Spinal cord (tissue), 4 donors: ENCODE results near the gene USP13. TPM values are rescaled to one million over a fixed set of nuclear protein-coding genes. Genes with fewer than 3 reads are reported as not detected.

ENCODE experiments used
- polyA plus RNA-seq, 2 donors: library from polyadenylated mRNA; unstranded; fragments of 120-200 nt; gene quantifications; one replicate each; pipeline ENCODE4 v1.2.1, GENCODE V29; 2013; ENCODE audit not compliant: insufficient read length in 2 of 2
- small RNA-seq: library from RNA; depleted of rRNA; stranded (forward); fragments of <200 nt; gene quantifications from one replicate; pipeline ENCODE3, GENCODE V24; 2014; ENCODE audit warnings: low replicate concordance
- total RNA-seq, 2 donors: library from RNA; depleted of rRNA in 1 of 2; stranded (reverse); fragments of 120-200 nt in 1 of 2; fragments of >200 nt in 1 of 2; gene quantifications; one replicate each; pipeline versions ENCODE4 v1.2.3 to v1.2.4, GENCODE V29; 2013 to 2014

USP13 gene
- total and polyA plus RNA-seq, 4 donors = 10.4 to 14.4 (median 13.7) TPM

Small RNA genes lying within 50 kb of the gene (small RNA-seq; reads per million reads assigned to genes)
- not detected for gene RF01210

Other genes with a start within 250 kb of the USP13 start
- 100 to 1,000 TPM in 1 of 2 donors, 10 to 100 TPM in 1; 65.9 to 133 TPM for gene GNB4, start 201.6 kb upstream of the USP13 start, total RNA-seq
- gene GNB4, start 201.6 kb upstream of the USP13 start, polyA plus RNA-seq = 10 to 100 TPM; 59.0 to 80.9 TPM
- gene ACTL6A, start 90.1 kb upstream of the USP13 start, total RNA-seq = 10 to 100 TPM; 29.8 to 46.2 TPM
- gene ACTL6A, start 90.1 kb upstream of the USP13 start, polyA plus RNA-seq = 10 to 100 TPM; 34.9 to 38.1 TPM
- 10 to 100 TPM; 42.4 to 43.5 TPM for gene MRPL47, start 48.4 kb upstream of the USP13 start, total RNA-seq
- gene MRPL47, start 48.4 kb upstream of the USP13 start, polyA plus RNA-seq = 10 to 100 TPM; 52.9 to 65.1 TPM
- 100 to 1,000 TPM; 180 to 182 TPM for gene NDUFB5, start 48.2 kb upstream of the USP13 start, total RNA-seq
- 100 to 1,000 TPM; 151 to 168 TPM for gene NDUFB5, start 48.2 kb upstream of the USP13 start, polyA plus RNA-seq